H1 (cell line): ENCODE results near the gene NCAM1. TPM values are rescaled to one million over a fixed set of nuclear protein-coding genes. Genes with fewer than 3 reads are reported as not detected.

Source experiments
- CTCF ChIA-PET: fragments of 300-600 bp; sonication (Branson Sonifier 250); formaldehyde crosslinking; loops from one replicate; lab custom pipeline; 2021; ENCODE audit not compliant: partially characterized antibody; lab: Charles Lee
- POLR2A ChIA-PET: fragments of 300-600 bp; sonication (Branson Sonifier 250); formaldehyde crosslinking; loops from one replicate; lab custom pipeline; 2021; ENCODE audit warnings: inconsistent platforms; ENCODE audit not compliant: partially characterized antibody; lab: Charles Lee
- DNase-seq, 2 experiments: peaks; one replicate each; pipeline versions ENCODE4 v3.0.0 to v3.0.0-alpha.2; 2010 to 2022; ENCODE audit warnings: low spot score in 2 of 2, low read depth in 1 of 2, mixed read lengths in 1 of 2
- FAIRE-seq: peaks from 2 replicates; lab custom pipeline; 2011; peaks lifted over from hg19 to GRCh38; lab: Jason Lieb, UNC
- H2AFZ ChIP-seq: 2 replicates; pipeline ENCODE4 v1.8.1; 2012; ENCODE audit warnings: low read length, inconsistent platforms
- H2AK5ac ChIP-seq: 2 replicates; pipeline ENCODE4 v1.6.1; 2013; ENCODE audit warnings: low read depth, low read length
- H2BK120ac ChIP-seq: replicated peaks from 2 replicates; pipeline ENCODE3; 2013; ENCODE audit warnings: low read depth, low read length, inconsistent platforms
- H2BK12ac ChIP-seq: 2 replicates; pipeline ENCODE4 v1.6.1; 2013; ENCODE audit warnings: low read depth, low read length
- H2BK15ac ChIP-seq: 2 replicates; pipeline ENCODE4 v1.6.1; 2013; ENCODE audit warnings: low read length
- H2BK20ac ChIP-seq: 2 replicates; pipeline ENCODE4 v1.6.1; 2013; ENCODE audit warnings: low read length
- H2BK5ac ChIP-seq: 2 replicates; pipeline ENCODE4 v1.6.1; 2013; ENCODE audit warnings: low read depth, low read length
- H3K14ac ChIP-seq: 2 replicates; pipeline ENCODE4 v1.6.1; 2013; ENCODE audit warnings: inconsistent platforms; ENCODE audit not compliant: insufficient read length
- H3K18ac ChIP-seq: 2 replicates; pipeline ENCODE4 v1.6.1; 2013; ENCODE audit warnings: low read length; ENCODE audit errors: extremely low read depth
- H3K23ac ChIP-seq: 2 replicates; pipeline ENCODE4 v1.6.1; 2013; ENCODE audit warnings: inconsistent platforms; ENCODE audit not compliant: insufficient read length
- H3K23me2 ChIP-seq: 2 replicates; pipeline ENCODE4 v1.6.1; 2013; ENCODE audit warnings: low read depth, low read length
- H3K27ac ChIP-seq: 2 replicates; pipeline ENCODE4 v1.6.1; 2011; ENCODE audit warnings: low read depth, low read length, inconsistent platforms
- H3K27me3 ChIP-seq, 4 experiments: replicated peaks in 1 of 4; 1 replicate in 1 of 4; 2 replicates in 3 of 4; pipeline versions ENCODE4 v1.6.1 to v1.8.1; 2011 to 2013; ENCODE audit warnings: low read length in 3 of 4, mild to moderate bottlenecking in 3 of 4, inconsistent platforms in 2 of 4, mixed read lengths in 2 of 4, moderate library complexity in 1 of 4; ENCODE audit not compliant: control insufficient read depth in 3 of 4, insufficient read depth in 3 of 4; ENCODE audit errors: extremely low read depth in 1 of 4
- H3K36me3 ChIP-seq, 4 experiments: 2 replicates each; pipeline versions ENCODE4 v1.6.1 to v1.8.1; 2011 to 2013; ENCODE audit warnings: mild to moderate bottlenecking in 4 of 4, low read length in 3 of 4, moderate library complexity in 2 of 4, control low read depth in 1 of 4, inconsistent platforms in 1 of 4; ENCODE audit not compliant: insufficient read depth in 4 of 4, control insufficient read depth in 2 of 4
- H3K4ac ChIP-seq: replicated peaks from 2 replicates; pipeline ENCODE3; 2013; ENCODE audit warnings: low read length, low read depth, mixed read lengths, inconsistent platforms; ENCODE audit not compliant: insufficient read length
- H3K4me1 ChIP-seq, 4 experiments: replicated peaks in 1 of 4; 1 replicate in 1 of 4; 2 replicates in 3 of 4; pipeline versions ENCODE4 v1.6.1 to v1.8.1; 2011 to 2013; ENCODE audit warnings: low read length in 3 of 4, inconsistent platforms in 2 of 4, mixed read lengths in 1 of 4; ENCODE audit not compliant: insufficient read depth in 4 of 4, control insufficient read depth in 3 of 4
- H3K4me2 ChIP-seq, 2 experiments: 2 replicates each; pipeline versions ENCODE4 v1.6.1 to v1.8.1; 2011 to 2013; ENCODE audit warnings: low read depth in 2 of 2, low read length in 2 of 2, control low read depth in 1 of 2, inconsistent platforms in 1 of 2, mild to moderate bottlenecking in 1 of 2; ENCODE audit not compliant: insufficient read depth in 1 of 2
- H3K4me3 ChIP-seq, 4 experiments: fragments of 200-600, 300-600 bp in 1 of 4; sonication (generic), shearing (Covaris generic), sonication (Bioruptor Twin) in 1 of 4; 2 replicates each; pipeline versions ENCODE4 v1.5.1 to v1.8.1; 2011 to 2016; ENCODE audit warnings: low read length in 4 of 4, low read depth in 3 of 4, control low read depth in 2 of 4, inconsistent platforms in 2 of 4, mild to moderate bottlenecking in 2 of 4, mixed read lengths in 1 of 4, moderate library complexity in 1 of 4; ENCODE audit not compliant: insufficient read depth in 2 of 4; ENCODE audit errors: extremely low read depth in 1 of 4
- H3K56ac ChIP-seq: replicated peaks from 2 replicates; pipeline ENCODE3; 2013; ENCODE audit warnings: low read depth, mild to moderate bottlenecking, mixed read lengths, low read length, inconsistent platforms; ENCODE audit not compliant: insufficient read length
- H3K79me1 ChIP-seq: 2 replicates; pipeline ENCODE4 v1.6.1; 2013; ENCODE audit warnings: low read depth, low read length, control low read depth
- H3K79me2 ChIP-seq, 2 experiments: 2 replicates each; pipeline versions ENCODE4 v1.6.1 to v1.8.1; 2012 to 2013; ENCODE audit warnings: low read length in 2 of 2, mild to moderate bottlenecking in 2 of 2, inconsistent platforms in 1 of 2; ENCODE audit not compliant: insufficient read depth in 2 of 2, control insufficient read depth in 1 of 2
- H3K9ac ChIP-seq, 4 experiments: replicated peaks in 1 of 4; 1 replicate in 1 of 4; 2 replicates in 3 of 4; pipeline versions ENCODE4 v1.6.1 to v1.8.1; 2011 to 2013; ENCODE audit warnings: low read depth in 3 of 4, low read length in 3 of 4, control low read depth in 2 of 4, mild to moderate bottlenecking in 2 of 4, moderate library complexity in 2 of 4, inconsistent platforms in 1 of 4; ENCODE audit errors: extremely low read depth in 1 of 4
- H3K9me3 ChIP-seq, 2 experiments: 2 replicates each; pipeline versions ENCODE4 v1.6.1 to v1.8.1; 2012 to 2013; ENCODE audit warnings: mild to moderate bottlenecking in 2 of 2, moderate library complexity in 2 of 2, control low read depth in 1 of 2, inconsistent platforms in 1 of 2, low read depth in 1 of 2, low read length in 1 of 2, mixed read lengths in 1 of 2; ENCODE audit not compliant: insufficient read depth in 2 of 2
- H4K20me1 ChIP-seq, 2 experiments: replicated peaks in 1 of 2; 2 replicates each; pipeline versions ENCODE3 to v1.8.1; 2011 to 2013; ENCODE audit warnings: inconsistent platforms in 2 of 2, low read length in 2 of 2, mild to moderate bottlenecking in 1 of 2; ENCODE audit not compliant: insufficient read depth in 2 of 2, control insufficient read depth in 1 of 2
- H4K5ac ChIP-seq: 2 replicates; pipeline ENCODE4 v1.6.1; 2013; ENCODE audit warnings: low read length, low read depth, mixed read lengths, inconsistent platforms; ENCODE audit not compliant: insufficient read length
- H4K8ac ChIP-seq: 2 replicates; pipeline ENCODE4 v1.8.0; 2013; ENCODE audit warnings: mild to moderate bottlenecking, moderate library complexity, low read length, inconsistent platforms; ENCODE audit not compliant: insufficient read depth; ENCODE audit errors: extremely low read depth
- H4K91ac ChIP-seq: replicated peaks from 2 replicates; pipeline ENCODE3; 2013; ENCODE audit warnings: low read length, mixed read lengths, inconsistent platforms; ENCODE audit not compliant: insufficient read length
- CBX5 ChIP-seq: fragments of 300-800, 300-1000 bp; sonication (generic); IDR thresholded peaks from 2 replicates; pipeline ENCODE4 v1.7.1; 2016; ENCODE audit warnings: antibody characterized with exemption, low read length, low read depth
- KDM5A ChIP-seq: fragments of 200-600 bp; IDR thresholded peaks from 2 replicates; pipeline ENCODE4 v1.7.1; 2012; ENCODE audit warnings: mild to moderate bottlenecking, low read length, inconsistent platforms, mixed read lengths
- SP2 ChIP-seq: IDR thresholded peaks from 2 replicates; pipeline ENCODE4 v1.6.1; 2012; ENCODE audit warnings: mild to moderate bottlenecking, low read length, inconsistent platforms
- WGBS, 2 experiments: shearing (Covaris generic) in 1 of 2; methylation state at CpG; one replicate each; pipeline versions ENCODE4 v1.1.6 to v1.1.7; 2013 to 2015; ENCODE audit warnings: low lambda C conversion rate in 2 of 2, mixed read lengths in 2 of 2, inconsistent platforms in 1 of 2, low coverage in 1 of 2, missing lambda C conversion rate in 1 of 2; ENCODE audit not compliant: insufficient replicate concordance in 2 of 2, insufficient coverage in 1 of 2, insufficient read length in 1 of 2; ENCODE audit errors: extremely low coverage in 1 of 2, missing lambda C conversion rate in 1 of 2; 5-methylcytosine and 5-hydroxymethylcytosine counted together
- polyA plus RNA-seq, 7 experiments: library from polyadenylated mRNA; depleted of rRNA in 3 of 7; stranded (reverse) in 5 of 7; unstranded in 2 of 7; fragments of >200 nt in 5 of 7; fragments of 200-250 nt in 2 of 7; gene quantifications; 1 replicate in 5 of 7; 2 replicates in 1 of 7; 4 replicates in 1 of 7; pipeline versions ENCODE4 v1.2.1 to v1.2.3, GENCODE V29; 2011 to 2013; ENCODE audit warnings: missing spikeins in 2 of 7, mixed read lengths in 2 of 7
- total RNA-seq: library from RNA; stranded (reverse); fragmentation: NEBNext Ultra II Directional; extraction: Animal tissue kit (Norgen Biotek cat#: 25700); gene quantifications from 2 replicates; pipeline ENCODE4 v1.2.1, GENCODE V29; 2021

NCAM1 gene
- total and polyA plus RNA-seq, 2 of the 8 experiments (the other 6 are each of a cell fraction or from before 2014, with no cell fraction given), result 3.1 to 4.3 TPM

- Histone ChIP-seq H3K9ac (no peak overlapping the region), H2BK5ac (no peak overlapping the region), H2BK15ac (no peak overlapping the region), H2AFZ (no peak overlapping the region), H4K8ac (no peak overlapping the region), H3K9me3 (no peaks in the 10 kb centered on the region), H3K4ac (no peak overlapping the region), H3K4me2 (no peak overlapping the region), H4K5ac (no peak overlapping the region), H3K27me3 (no peaks in the 10 kb centered on the region), H3K14ac (no peak overlapping the region), H3K27ac (no peak overlapping the region), H4K91ac (no peak overlapping the region), H2BK120ac (no peak overlapping the region), H3K36me3 (no peaks in the 10 kb centered on the region; a peak in 1 of 8 replicates), H3K23me2 (no peaks in the 10 kb centered on the region; the same call in 1 of the 2 replicates), H2AK5ac (no peak overlapping the region), H4K20me1 (no peaks in the 10 kb centered on the region), H3K79me1 (no peaks in the 10 kb centered on the region), H3K18ac (no peak overlapping the region), H3K4me1 (no peaks in the 10 kb centered on the region), H3K79me2 (no peaks in the 10 kb centered on the region), H2BK20ac (no peak overlapping the region), H3K4me3 (no peak overlapping the region), H3K23ac (no peak overlapping the region), H2BK12ac (no peak overlapping the region), H3K56ac (no peak overlapping the region)
- no peak for FAIRE-seq
- TF ChIP-seq SP2, result no peak
- TF ChIP-seq KDM5A, result no peak
- no peak for TF ChIP-seq CBX5
- WGBS, 2 experiments, result 90% methylated on average over 13 of the region's 13 CpGs; no CpG with 5 or more reads in 1 of the 2 experiments
- ChIA-PET CTCF (interaction anchor here (0.6 to 1.7 kb wide), 8 partner anchors 10 to 800 kb away, joined by 3 to 6 read pairs (median 4); no protein-coding TSS in a partner anchor), POLR2A (no interaction called here)
- DNase-seq, result no peak
These were observed 207.4 kb downstream of the NCAM1 start for GRCh38 chr11:113168354-113169342.
